Cardiac fibroblast (primary cell): ENCODE measurements around the gene MS4A3.

Source experiments
- DNase-seq, 2 donors: peaks; one replicate each; pipeline versions ENCODE4 v3.0.0 to v3.0.0-alpha.2; 2010; ENCODE audit warnings: low read depth in 2 of 2
- H3K4me3 ChIP-seq, 2 donors: replicated peaks in 1 of 2; 1 replicate in 1 of 2; 2 replicates in 1 of 2; pipeline ENCODE4 v1.5.1; 2011; ENCODE audit warnings: low read depth in 2 of 2, low read length in 2 of 2, mild to moderate bottlenecking in 2 of 2, moderate library complexity in 1 of 2
- TF ChIP-seq, protein P1 (sequence below): IDR thresholded peaks from one replicate; pipeline ENCODE4 v1.5.1; 2011; ENCODE audit warnings: low read depth, mild to moderate bottlenecking, low read length, inconsistent platforms

The MS4A3 gene

DNA sequence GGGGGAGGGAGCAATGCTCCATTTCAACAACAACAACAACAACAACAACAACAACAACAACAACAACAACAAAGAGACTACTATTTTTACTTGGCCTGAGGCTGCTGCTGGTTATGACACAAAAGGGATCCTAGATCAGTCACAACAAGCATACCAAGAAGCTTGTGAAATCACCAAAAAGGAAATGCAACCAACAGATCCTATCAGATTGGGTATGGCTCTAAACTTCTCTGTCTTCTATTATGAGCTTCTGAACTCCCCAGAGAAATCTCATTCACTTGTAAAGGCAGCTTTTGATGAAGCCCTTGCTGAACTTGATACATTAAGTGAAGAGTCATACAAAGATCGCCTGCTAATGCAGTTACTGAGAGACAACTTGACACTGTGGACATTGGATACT lies 21.5 kb downstream of the MS4A3 start:
- DNase-seq, result no peak

GRCh38 chr11:60078745-60079144 lies 22.3 kb downstream of the MS4A3 start:
- no peak for DNase-seq
- TF ChIP-seq, protein P1, sequence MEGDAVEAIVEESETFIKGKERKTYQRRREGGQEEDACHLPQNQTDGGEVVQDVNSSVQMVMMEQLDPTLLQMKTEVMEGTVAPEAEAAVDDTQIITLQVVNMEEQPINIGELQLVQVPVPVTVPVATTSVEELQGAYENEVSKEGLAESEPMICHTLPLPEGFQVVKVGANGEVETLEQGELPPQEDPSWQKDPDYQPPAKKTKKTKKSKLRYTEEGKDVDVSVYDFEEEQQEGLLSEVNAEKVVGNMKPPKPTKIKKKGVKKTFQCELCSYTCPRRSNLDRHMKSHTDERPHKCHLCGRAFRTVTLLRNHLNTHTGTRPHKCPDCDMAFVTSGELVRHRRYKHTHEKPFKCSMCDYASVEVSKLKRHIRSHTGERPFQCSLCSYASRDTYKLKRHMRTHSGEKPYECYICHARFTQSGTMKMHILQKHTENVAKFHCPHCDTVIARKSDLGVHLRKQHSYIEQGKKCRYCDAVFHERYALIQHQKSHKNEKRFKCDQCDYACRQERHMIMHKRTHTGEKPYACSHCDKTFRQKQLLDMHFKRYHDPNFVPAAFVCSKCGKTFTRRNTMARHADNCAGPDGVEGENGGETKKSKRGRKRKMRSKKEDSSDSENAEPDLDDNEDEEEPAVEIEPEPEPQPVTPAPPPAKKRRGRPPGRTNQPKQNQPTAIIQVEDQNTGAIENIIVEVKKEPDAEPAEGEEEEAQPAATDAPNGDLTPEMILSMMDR, result no peak
- no peak overlapping the region for H3K4me3 ChIP-seq

More for the DNA sequence above, 21.5 kb downstream of the MS4A3 start:
- TF ChIP-seq, protein P1, result no peak
- H3K4me3 ChIP-seq, result no peak overlapping the region

DNA sequence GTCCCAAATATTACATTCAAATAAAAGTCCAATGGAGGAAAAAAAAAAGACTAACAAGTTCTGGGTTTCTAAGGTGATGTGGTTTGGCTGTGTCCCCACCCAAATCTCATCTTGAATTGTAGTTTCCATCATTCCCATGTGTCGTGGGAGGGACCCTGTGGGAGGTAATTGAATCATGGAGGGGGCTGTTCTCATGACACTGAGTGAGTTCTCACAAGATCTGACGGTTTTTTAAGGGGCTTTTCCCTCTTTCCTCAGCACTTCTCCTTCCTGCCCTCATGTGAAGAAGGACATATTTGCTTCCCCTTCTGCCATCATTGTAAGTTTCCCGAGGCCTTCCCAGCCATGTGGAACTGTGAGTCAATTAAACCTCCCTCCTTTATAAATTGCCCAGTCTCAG lies 24.1 kb downstream of the MS4A3 start:
- TF ChIP-seq, protein P1, result no peak
- no peak for DNase-seq
- no peak overlapping the region for H3K4me3 ChIP-seq

GRCh38 chr11:60084631-60085273 lies 28.3 kb downstream of the MS4A3 start:
- TF ChIP-seq, protein P1, result no peak
- no peak overlapping the region for H3K4me3 ChIP-seq
- no peak for DNase-seq

GRCh38 chr11:60085909-60086308 lies 29.4 kb downstream of the MS4A3 start:
- TF ChIP-seq, protein P1, result no peak
- DNase-seq, result no peak
- no peak overlapping the region for H3K4me3 ChIP-seq

GRCh38 chr11:60087239-60087638 lies 30.8 kb downstream of the MS4A3 start:
- no peak overlapping the region for H3K4me3 ChIP-seq
- TF ChIP-seq, protein P1, result no peak
- no peak for DNase-seq

- TF ChIP-seq, protein P1, result no peak
- no peak within 1 kb of the TSS for H3K4me3 ChIP-seq
- no peak for DNase-seq
Observed at GRCh38 chr11:60088364-60088763, 31.9 kb downstream of the MS4A3 start, which contains the start of gene MS4A2. TSS of gene MS4A2 (plus strand) at chr11:60088664. CDS start at chr11:60088766, 102 bp downstream.
